Activated T-cell treated with anti-CD3 and anti-CD28 coated beads, Interleukin-2, amount 50 U/mL, for 1 hour (primary cell): ENCODE data around the gene KIF1B.
"Not testable (repeated sequence)": the region's sequence is repeated elsewhere in the genome, so short reads cannot be mapped to it uniquely, and the experiment has no call there.

Source experiments
- DNase-seq: peaks from one replicate; pipeline ENCODE4 v3.0.0-alpha.2; 2020

Gene KIF1B

DNA sequence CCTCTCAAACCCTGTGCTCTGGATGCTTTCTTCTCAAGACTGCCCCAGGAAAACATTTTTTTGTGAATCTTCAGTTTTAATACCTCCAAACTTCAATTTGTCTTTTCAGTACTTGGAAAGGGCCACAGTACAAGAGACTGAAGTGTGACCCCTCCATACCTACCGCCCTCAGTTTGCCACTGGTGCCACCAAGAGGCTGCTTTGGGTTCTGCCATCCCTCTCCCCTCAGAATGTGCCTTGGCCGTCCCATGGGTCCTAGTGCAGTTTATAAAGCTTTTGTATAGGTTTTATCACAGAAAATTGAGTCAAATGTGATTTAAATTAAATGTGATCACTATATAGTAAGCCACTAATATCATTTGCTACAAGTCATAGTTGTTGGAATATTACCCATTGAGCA is 127.7 kb downstream of the KIF1B start:
- DNase-seq = peak; percentile 30

DNA sequence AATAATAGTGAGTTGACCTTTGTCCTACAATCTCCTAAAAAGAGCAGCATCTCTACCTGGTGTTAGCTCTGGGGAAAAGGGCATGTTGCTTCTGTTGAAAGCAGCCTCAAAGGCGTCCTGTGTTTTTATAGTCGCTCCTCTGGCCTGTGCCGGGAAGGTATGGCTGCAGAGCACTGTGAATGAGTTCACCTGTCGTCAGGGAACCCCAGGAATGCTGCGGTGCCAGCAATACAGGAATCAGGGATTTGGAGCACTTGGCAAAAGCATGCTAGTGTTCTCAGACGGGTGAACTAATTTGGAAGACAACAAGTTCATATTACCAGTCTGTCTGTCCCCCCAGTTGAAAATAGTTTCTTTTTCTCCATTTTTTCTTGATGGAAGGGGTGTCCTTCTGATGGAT is 128.2 kb downstream of the KIF1B start:
- no peak for DNase-seq

DNA sequence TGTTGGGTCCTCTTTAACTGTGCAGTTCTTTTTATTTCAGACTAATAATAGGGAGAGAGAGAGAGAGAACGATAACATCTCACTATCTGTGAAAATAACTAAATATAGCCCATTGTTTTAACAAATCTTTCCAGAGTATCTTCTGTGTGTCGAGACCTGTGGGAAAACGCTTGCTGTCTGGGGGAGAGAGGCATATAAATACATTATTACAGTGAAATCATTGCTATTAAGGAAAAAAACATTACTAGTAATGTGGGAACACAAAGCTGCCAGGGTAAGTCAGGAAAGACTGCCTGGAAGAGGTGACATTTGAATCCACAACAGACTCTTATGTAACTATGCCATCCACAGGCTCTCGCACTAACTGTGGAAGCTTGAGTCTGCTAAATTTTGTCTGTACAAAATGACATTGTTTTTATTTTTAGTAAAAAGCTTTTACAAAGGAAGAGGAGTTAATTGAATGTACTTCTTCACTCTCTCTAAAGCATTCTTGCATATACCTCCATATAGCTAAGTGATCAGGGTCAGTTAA is 128.7 kb downstream of the KIF1B start:
- DNase-seq = no peak

DNA sequence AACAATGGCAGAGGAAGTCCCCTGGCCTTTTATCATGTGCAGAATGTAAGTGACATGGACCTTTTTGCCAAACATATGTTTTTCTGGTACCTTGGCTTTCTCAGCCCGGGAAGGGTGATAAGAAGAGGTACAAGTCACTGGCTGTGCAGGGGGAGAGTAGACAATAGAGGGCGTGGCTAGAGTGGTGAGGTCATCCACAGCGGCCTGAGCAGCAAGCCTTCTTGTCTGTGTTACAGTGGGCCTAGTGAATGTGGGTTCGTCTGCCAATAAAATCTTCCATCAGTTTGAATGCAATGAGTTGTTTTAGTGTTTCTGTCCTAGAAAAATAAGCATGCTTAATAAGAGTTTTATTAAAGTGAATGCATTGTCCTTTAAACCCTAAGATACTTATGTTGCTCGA is 129.4 kb downstream of the KIF1B start:
- no peak for DNase-seq

DNA sequence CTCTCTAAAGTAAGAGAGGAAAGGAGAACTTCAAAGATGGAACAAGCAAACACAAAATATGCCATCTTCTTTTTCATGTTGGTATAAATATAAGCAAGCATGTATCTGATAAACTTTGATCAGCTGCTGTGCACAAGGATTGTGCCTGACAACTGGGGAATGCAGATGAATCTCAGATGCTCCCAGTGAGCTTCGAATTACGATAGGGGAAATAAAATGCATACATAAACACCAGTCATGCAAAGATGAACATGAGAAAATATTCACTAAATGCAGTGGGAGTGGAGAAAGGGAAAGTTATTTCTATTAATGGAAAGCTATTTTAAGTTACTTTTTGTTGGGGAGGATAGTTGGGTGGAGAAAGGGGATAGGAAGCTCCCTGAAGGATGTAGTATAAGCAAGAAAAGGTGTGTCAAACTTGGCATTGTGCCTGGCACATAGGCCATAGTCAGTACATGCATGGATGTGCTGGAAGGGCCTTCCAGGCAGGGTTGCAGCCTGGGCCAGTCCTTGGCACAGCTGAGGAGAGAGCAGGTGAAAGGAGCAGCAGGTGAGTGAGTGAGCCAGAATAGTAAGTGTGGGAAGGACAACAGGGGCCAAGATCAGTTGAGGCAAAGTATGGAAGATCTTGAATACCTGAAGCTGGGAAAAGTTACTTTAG is 130.7 kb downstream of the KIF1B start:
- no peak for DNase-seq

DNA sequence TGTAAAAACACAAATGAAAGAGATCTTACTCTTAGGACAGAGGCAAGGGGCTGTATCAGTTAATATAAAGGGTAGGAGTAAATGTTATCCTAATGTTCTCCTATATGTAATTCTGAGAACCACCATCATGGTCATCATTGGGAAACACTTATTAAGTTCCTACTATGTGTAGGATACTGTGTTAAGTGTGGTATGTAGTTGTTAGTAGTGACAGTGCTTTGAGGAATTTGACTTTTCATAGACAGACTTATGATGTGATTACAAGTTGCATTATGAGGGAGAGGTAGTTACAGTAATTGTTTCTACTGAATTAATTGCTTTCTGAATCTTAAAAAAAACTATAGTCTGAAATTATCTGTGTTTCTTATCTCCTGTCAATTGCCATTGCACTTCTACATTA is 136.7 kb downstream of the KIF1B start:
- no peak for DNase-seq

DNA sequence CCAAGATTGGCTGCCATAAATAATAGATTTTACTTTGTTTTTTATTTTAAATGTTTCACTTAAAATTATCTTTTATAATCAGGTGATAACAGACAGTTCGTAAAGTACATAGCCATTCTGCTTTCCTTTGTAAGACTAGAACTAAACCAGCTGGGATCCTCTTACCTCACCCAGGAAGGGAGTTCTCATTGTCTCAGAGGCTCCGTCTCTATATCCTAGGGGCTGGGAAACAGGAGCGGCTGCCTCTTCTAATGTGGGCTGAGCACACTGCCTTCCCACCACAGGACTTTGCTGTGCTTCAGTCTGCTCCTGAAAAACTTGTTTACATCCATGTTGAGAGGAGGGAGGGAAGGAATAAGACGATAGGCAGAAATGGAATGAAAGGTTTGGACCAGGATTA is 142.9 kb downstream of the KIF1B start:
- no peak for DNase-seq

DNA sequence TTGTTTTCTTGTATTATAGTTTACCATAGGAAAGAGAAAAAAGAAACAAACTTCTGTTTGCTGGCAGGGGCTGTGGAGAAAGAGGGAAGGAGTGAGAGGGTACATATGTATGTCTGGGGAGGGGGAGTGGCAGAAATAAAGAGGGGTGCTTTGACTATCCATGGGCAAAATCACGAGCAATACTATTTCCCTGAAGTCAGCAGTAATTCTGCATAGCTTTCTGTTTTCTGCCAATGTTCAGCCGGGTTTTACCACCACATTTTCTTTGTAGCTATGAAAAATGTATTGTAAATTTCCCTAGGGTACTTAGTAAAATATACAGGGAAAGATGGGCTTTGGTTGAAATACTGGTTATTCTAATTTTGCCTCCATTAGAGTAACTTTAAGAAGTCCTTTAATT is 143.3 kb downstream of the KIF1B start:
- no peak for DNase-seq

DNA sequence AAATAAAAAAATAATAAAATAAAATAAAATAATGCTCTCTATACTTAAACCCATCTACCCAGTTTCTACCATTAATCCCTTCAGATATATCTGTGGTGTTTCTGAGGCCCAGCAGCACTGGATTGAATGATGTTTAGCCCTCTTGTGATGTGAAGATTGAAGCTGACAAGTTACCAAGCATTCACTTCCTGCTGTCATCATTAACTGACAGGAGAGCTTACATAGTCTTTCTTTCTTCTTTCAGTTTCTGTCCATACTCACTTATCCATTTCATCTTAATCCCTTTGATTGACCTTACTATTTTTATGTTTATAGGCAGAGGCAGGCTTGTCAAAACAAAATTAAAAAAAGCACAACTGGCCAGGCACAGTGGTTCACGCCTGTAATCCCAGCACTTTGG is 149.7 kb downstream of the KIF1B start:
- DNase-seq = no peak

DNA sequence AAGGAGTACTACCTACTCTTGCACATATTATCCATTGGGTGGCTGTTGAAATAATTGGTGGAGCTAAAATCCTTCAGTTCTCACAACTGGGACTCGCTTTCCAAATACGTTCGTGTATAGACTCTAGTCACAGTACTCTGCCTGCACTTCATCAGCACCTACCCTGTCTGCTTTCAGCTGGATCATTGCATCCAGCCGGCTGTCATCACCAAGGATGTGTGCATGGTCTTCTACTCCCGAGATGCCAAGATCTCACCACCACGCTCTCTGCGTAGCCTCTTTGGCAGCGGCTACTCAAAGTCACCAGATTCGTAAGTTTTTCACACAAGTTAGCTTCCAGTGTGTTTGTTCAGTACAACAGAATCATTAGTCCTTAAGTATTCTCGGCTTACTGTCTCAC is 151.1 kb downstream of the KIF1B start:
- no peak for DNase-seq

DNA sequence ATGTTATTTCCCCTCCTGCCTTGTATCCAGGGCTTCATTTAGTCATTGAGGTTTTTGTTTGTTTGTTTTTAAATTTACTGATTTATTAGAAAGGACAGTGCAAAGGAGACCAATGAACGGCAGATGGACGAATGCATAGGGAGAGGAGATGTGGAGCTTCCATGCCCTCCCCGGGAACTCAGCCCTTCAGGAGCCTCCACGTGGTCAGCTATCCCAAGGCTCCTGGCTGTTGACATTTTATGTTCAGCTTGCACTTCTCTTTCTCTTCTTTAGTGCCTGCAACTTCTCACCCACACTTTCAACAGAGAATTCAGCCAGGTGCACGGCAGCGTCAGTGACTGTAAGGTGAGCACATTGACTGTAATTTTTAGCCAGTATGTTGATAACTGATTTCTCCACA is 157.8 kb downstream of the KIF1B start:
- DNase-seq = no peak

DNA sequence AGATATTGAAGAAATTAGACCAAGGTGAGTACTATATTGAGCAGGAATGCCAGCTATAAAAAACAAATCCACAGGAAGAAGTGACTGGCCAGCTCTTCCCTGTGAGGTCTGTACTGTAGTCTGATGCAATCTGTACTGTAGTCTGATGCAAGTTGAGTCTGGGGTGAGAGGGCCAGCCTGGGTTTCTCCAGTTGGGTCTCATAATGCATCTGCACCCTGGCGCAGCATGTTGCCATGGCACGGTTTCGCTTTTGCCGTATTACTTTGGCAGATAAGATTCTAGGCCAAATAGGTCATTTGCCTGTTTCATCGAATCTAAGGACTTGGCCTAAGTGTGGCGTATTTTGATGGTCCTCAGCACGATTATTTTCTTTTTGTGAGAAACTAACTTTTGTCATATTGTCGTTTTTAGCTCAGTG is 164.1 kb downstream of the KIF1B start:
- no peak for DNase-seq

DNA sequence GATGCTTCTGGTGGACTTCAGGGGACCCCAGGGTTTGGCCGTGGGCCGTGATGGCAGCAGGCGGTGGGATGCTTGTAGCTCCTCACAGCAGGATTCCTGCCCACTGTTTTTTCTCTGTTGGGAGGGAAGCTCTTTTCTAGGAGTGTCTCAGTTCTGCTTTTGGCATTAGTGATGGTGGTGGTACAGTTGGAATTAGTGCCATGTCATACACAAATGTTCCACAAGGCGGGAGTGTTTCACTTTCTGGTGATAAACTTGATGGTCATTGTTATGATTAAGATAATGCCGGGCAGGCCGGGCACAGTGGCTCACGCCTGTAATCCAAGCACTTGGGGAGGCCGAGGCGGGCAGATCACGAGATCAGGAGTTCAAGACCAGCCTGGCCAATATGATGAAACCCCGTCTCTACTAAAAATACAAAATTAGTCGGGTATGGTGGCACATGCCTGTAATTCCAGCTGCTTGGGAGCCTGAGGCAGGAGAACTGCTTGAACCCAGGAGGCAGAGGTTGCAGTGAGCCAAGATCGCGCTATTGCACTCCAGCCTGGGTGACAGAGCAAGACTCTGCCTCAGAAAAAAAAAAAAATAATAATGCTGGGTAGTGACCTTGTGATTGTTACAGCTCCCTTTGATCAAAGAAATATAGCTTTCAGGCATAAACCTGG is 167.1 kb downstream of the KIF1B start:
- DNase-seq = not testable (repeated sequence)

DNA sequence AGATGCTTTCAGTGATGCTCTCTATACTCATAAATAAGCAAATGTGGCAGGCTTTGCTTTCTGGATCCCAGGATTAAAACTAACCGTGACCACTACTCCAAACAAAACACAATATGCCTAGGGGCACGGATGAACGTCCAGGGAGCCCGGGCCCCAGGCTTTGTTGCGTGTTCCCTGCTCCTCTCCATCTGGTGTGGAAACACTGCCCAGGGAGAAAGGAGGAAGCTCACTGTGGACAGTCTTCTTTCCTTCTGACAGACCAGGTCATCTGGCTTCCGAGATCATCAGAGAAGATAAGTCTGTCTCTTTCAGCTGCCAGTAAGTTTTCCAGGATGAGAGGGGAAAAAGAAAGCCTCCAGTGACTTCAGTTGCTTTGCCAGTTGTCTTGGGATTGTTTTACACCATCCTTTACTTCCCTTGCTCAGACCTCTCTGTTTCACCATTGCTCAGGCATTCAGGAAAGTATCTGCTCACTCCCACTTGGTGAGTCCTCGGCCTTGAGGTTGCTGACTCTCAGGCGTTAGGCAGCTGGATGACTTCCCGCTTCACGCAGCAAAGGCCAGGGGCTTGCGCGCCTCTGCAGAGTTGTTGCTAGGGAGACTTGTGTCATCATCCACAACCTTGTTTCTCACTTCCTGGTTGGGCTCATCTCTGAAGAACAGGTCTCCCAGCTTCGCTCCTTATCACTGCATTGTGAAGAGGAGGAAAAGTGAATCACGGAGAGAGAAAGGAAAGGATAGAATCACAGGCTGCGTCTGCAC is 167.9 kb downstream of the KIF1B start:
- DNase-seq = no peak

DNA sequence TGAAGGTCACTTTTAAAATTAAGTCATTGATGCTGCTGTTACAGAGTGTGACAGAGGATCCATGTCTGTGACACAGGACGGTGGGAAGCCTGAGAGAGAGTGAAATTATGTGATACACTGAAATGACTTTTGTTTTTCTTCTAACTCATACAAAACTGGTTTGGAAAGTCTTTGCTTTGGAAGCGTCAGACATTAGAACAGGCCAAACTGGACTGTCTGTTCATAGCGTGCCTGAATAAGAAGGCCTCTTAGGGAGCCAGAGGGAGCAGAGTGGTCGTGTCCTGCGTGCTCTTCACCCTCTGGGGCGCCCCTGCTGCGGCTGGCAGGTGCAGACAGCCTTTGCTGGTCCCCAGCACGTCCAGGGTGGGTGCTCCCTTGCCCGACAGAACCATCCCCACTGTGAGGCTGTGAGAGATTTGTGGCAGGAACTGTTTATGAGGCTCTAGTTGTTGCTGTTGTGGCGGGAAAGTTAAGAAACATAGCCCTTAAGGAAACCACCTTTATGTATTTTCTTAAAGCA is 168.8 kb downstream of the KIF1B start:
- no peak for DNase-seq

DNA sequence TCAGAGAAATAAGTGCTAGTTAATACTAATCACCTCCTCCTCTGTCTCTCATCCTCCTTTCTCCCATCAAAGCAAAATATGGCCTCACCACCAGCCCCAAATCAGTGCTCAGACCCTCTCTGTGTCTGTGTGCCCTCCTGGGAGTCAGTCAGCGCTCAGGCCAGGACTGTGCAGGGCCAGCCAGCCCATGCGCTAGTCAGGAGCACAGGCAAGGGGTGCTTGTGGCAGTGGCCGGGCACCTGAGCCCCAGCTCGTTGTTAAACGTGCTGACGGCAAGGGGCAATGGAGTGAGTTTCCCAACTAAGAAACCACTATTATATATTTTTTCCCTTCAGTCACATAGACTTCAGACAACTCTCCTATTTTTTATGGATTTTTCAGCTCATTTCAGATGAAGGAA is 169.3 kb downstream of the KIF1B start:
- DNase-seq = no peak

DNA sequence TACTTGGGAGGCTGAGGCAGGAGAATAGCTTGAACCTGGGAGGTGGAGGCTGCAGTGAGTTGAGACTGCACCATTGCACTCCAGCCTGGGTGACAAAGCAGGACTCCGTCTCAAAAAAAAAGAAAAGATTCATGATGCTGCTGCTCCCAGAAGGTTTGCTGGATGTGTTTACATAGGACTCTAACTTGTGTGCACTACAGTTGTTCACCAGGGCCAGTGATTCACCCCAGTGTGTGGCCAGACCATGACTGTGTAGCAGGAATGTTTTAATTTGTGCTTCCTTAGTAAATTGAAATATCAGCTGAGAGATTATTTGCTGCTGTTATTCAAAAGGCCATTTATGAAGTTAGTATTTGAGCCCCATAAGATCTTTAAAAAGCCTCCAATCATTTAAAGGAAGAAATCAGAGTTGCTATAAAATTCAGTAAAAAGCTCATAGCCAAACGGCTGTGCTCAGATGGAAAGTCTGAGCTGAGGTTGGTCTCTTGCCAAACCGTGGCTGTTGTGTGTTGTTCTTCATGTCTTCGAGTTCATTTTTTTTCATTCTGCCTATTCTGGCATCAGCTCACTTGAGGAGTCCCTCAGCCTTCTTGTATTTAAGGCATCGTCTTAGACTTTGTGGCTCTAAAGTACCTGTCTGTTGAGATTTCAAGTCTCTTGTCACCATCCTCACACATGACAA is 170.4 kb downstream of the KIF1B start:
- DNase-seq = no peak

DNA sequence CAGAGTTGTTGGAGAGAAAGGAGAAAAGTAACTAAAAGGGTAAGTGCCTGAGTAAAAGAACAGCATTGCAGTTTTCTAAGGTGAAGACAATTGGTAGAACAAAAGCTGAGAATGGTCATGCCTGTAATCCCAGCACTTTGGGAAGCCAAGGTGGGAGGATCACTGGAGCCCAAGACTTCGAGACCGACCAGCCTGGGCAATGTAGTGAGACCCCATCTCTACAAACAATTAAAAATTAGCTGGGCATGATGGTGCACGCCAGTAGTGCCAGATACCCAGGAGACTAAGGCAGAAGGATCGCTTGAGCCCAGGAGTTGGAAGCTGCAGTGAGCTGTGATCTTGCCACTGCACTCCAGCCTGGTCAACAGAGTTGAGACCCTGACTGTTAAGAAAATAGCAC is 173.3 kb downstream of the KIF1B start:
- DNase-seq = no peak

DNA sequence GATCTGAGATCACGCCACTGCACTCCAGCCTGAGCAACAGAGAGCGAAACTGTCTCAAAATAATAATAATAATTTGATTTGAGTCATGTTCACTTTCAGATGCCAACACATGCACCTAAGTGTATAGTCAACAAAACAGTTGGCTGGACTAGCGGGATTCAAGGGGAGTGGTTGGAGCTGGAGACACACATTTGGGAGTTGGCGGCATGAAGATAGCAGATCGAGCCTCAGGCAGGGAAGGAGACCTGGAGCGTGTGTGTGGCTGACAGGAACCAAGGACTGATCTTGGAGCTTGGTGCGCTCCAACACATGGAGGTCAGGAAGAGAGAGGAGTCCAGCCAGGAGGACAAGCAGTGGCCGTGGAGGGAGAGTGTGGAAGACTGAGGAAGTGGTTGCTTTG is 173.8 kb downstream of the KIF1B start:
- DNase-seq = no peak

DNA sequence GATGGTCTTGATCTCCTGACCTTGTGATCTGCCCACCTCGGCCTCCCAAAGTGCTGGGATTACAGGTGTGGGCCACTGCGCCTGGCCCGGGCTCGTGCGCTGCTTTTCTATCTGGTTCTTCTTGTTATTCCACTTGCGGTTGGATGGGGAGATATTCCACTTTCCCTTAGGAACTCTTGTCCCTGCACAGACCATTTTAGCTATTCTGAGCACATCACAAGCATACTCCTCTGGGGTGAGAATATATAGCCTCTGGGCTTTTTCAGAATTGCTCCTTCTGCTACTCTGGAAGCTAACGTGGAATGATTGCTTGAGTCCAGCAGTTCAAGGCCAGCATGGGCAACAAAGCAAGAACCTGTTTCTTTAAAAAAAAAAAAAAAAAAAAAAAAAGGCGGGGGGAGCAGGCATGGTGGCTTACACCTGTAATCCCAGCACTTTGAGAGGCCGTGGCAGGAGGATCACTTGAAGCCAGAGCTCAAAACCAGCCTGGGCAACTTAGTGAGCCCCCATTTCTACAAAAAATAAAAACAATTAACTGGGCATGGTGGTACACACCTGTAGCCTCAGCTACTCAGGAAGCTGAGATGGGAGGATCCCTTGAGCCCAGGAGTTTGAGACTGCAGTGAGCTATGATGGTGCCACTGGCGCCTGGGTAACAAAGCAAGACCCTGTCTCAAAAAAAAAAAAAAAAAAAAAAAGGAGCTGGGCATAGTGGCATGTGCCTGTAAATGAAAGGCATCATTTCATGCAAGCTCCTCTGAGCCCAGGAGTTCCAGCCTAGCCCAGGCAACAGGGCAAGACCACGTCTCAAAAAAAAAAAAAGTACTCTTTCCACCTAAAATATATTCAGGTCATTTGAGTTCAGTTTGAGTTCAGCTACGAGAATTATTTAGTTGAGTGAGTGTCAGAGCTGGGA is 176.6 kb downstream of the KIF1B start:
- no peak for DNase-seq

DNA sequence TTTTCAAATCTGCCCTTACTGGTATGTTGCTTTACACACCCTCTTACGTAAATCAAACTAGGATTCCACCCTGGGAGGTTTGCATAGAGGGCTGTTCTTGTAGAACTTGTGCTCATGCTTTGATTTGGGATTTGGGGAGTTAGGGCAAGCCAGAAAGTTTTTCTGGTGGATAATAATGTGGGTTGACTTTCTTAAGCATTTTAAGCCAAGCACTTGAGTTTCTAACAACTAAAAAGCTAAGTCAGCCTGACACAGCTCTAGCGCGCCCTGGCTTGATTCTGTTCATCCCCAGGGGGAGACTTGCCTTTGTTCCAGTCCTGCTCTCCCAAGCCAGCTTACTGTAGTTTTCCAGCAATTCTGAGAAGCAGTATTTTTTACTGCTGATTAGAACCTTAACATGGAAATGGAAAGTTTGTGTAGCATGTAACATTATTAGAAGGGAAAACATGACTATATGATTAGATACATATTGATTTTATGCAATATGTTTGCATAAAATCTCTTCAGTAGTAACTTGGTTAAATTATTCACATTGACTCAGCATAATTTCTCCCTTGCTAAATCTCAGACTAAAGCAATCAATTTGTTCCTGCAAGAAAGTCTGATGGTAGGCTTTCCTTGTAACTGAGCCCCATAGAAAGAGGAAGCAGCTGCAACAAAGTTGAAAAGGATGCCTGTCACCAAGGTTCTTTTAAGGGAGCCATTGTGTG is 177.5 kb downstream of the KIF1B start:
- no peak for DNase-seq

DNA sequence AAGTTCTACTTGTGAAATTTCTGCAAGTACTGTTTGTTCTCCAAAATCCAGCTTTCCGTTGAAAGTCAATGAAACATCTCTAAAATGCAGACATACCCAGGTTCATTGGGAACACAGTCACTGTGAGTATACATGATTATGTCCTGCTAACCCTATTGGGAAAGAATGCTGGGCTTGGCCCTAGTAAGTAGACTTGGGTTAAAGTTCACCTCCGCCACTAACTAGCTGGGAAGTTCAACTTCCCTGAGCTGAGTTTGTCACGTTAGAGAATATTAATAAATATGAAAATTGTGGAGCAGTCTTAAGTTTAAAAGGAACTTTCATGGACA is 178.0 kb downstream of the KIF1B start:
- no peak for DNase-seq
